HG03039 (cell line): ENCODE measurements around the gene LRMDA.
"Not testable (repeated sequence)": the region's sequence is repeated elsewhere in the genome, so short reads cannot be mapped to it uniquely, and the experiment has no call there.

Source experiments
- ATAC-seq: cut with Tn5 transposase; IDR thresholded peaks from one replicate; pipeline ENCODE4 v1.9.1; 2021; ENCODE audit warnings: mild to moderate bottlenecking, moderate library complexity; ENCODE audit not compliant: unreplicated experiment

Gene LRMDA

GRCh38 chr10:75762431-75762802 lies 331.0 kb downstream of the LRMDA start:
- no peak for ATAC-seq

GRCh38 chr10:75763652-75764051 lies 332.2 kb downstream of the LRMDA start:
- no peak for ATAC-seq

GRCh38 chr10:75764974-75765788 lies 333.8 kb downstream of the LRMDA start:
- no peak for ATAC-seq

- ATAC-seq = no peak
These were observed 334.3 kb downstream of the LRMDA start for GRCh38 chr10:75765789-75766096.

- no peak for ATAC-seq
These were observed 334.7 kb downstream of the LRMDA start for GRCh38 chr10:75766106-75766505.

GRCh38 chr10:75766752-75767151 lies 335.3 kb downstream of the LRMDA start:
- not testable (repeated sequence) for ATAC-seq

GRCh38 chr10:75770626-75771081 lies 339.2 kb downstream of the LRMDA start:
- ATAC-seq = no peak

- no peak for ATAC-seq
These were observed 340.2 kb downstream of the LRMDA start for GRCh38 chr10:75771606-75772005.

- ATAC-seq = no peak
These were observed 340.9 kb downstream of the LRMDA start for GRCh38 chr10:75772153-75772887.

GRCh38 chr10:75773231-75773780 lies 341.9 kb downstream of the LRMDA start:
- ATAC-seq = no peak

- no peak for ATAC-seq
These were observed 342.7 kb downstream of the LRMDA start for GRCh38 chr10:75773813-75774782.

GRCh38 chr10:75774783-75775490 lies 343.5 kb downstream of the LRMDA start:
- no peak for ATAC-seq

- no peak for ATAC-seq
These were observed 345.5 kb downstream of the LRMDA start for GRCh38 chr10:75776738-75777504.

- ATAC-seq = no peak
These were observed 347.2 kb downstream of the LRMDA start for GRCh38 chr10:75778665-75779064.

GRCh38 chr10:75779276-75779675 lies 347.9 kb downstream of the LRMDA start:
- ATAC-seq = no peak

- ATAC-seq = no peak
These were observed 351.2 kb downstream of the LRMDA start for GRCh38 chr10:75782463-75783248.

GRCh38 chr10:75788394-75789205 lies 357.2 kb downstream of the LRMDA start:
- ATAC-seq = no peak

- no peak for ATAC-seq
These were observed 362.4 kb downstream of the LRMDA start for GRCh38 chr10:75793848-75794247.
